OCI-LY1 (cell line): Measurements from ENCODE around the gene ZFYVE9.
"Not testable (repeated sequence)": the region's sequence is repeated elsewhere in the genome, so short reads cannot be mapped to it uniquely, and the experiment has no call there.

Source experiments
- H2AFZ ChIP-seq: fragments of 200-600 bp; sonication (generic), shearing (Covaris generic); 2 replicates; pipeline ENCODE4 v1.6.0; 2014; ENCODE audit warnings: antibody characterized with exemption, mild to moderate bottlenecking, low read length
- H3F3A ChIP-seq: fragments of 200-600 bp; sonication (generic), shearing (Covaris generic); 2 replicates; pipeline ENCODE4 v1.6.0; 2014; ENCODE audit warnings: mild to moderate bottlenecking, antibody characterized with exemption, low read length, moderate library complexity; ENCODE audit not compliant: insufficient read depth
- H3K27ac ChIP-seq: fragments of 200-600 bp; sonication (generic); 2 replicates; pipeline ENCODE4 v1.5.1; 2014; ENCODE audit warnings: low read length, mixed run types, mild to moderate bottlenecking, low read depth; ENCODE audit not compliant: poor library complexity, severe bottlenecking
- H3K27me3 ChIP-seq: fragments of 200-600 bp; sonication (generic); 2 replicates; pipeline ENCODE4 v1.6.0; 2014; ENCODE audit warnings: antibody characterized with exemption, mild to moderate bottlenecking, low read length, moderate library complexity; ENCODE audit not compliant: insufficient read depth
- H3K36me3 ChIP-seq: fragments of 200-600 bp; sonication (generic); 2 replicates; pipeline ENCODE4 v1.6.1; 2014; ENCODE audit warnings: mild to moderate bottlenecking, antibody characterized with exemption, low read length, moderate library complexity, mixed read lengths; ENCODE audit not compliant: insufficient read depth
- H3K4me1 ChIP-seq: fragments of 200-600 bp; sonication (generic); 2 replicates; pipeline ENCODE4 v1.5.1; 2014; ENCODE audit warnings: mild to moderate bottlenecking, low read length, moderate library complexity; ENCODE audit not compliant: insufficient read depth, severe bottlenecking
- H3K4me2 ChIP-seq: fragments of 200-600 bp; sonication (generic), shearing (Covaris generic); 2 replicates; pipeline ENCODE4 v1.6.1; 2014; ENCODE audit warnings: low read length
- H3K4me3 ChIP-seq: fragments of 200-600 bp; sonication (generic); 2 replicates; pipeline ENCODE4 v1.5.1; 2014; ENCODE audit warnings: low read length, low read depth, mild to moderate bottlenecking, mixed read lengths; ENCODE audit not compliant: poor library complexity, severe bottlenecking
- H3K79me2 ChIP-seq: fragments of 200-600 bp; shearing (Covaris generic); 2 replicates; pipeline ENCODE4 v1.6.1; 2016; ENCODE audit warnings: mixed run types, low read length, mixed read lengths; ENCODE audit not compliant: insufficient read depth
- H3K9ac ChIP-seq: fragments of 200-600 bp; sonication (generic), shearing (Covaris generic); 2 replicates; pipeline ENCODE4 v1.6.1; 2014; ENCODE audit warnings: mild to moderate bottlenecking, low read length, mixed read lengths
- H3K9me2 ChIP-seq: fragments of 200-600 bp; sonication (generic), shearing (Covaris generic); 2 replicates; pipeline ENCODE4 v1.6.1; 2014; ENCODE audit warnings: low read depth, mild to moderate bottlenecking, low read length, mixed read lengths
- H3K9me3 ChIP-seq: fragments of 200-600 bp; shearing (Covaris generic); 2 replicates; pipeline ENCODE4 v1.6.1; 2014; ENCODE audit warnings: low read length, mixed read lengths
- H4K20me1 ChIP-seq: fragments of 200-600 bp; sonication (generic), shearing (Covaris generic); 2 replicates; pipeline ENCODE4 v1.6.0; 2016; ENCODE audit warnings: mild to moderate bottlenecking, low read length; ENCODE audit not compliant: insufficient read depth
- CTCF ChIP-seq: fragments of 200-600 bp; sonication (generic), shearing (Covaris generic); IDR thresholded peaks from 2 replicates; pipeline ENCODE4 v1.5.1; 2017; ENCODE audit warnings: mild to moderate bottlenecking, antibody characterized with exemption, low read length, moderate library complexity, mixed read lengths
- EZH2 ChIP-seq: fragments of 200-600 bp; sonication (generic), shearing (Covaris generic); IDR thresholded peaks from 2 replicates; pipeline ENCODE4 v1.8.0; 2017; ENCODE audit warnings: borderline replicate concordance, mixed run types, mild to moderate bottlenecking, antibody characterized with exemption, low read length, moderate library complexity, mixed read lengths

Gene ZFYVE9

GRCh38 chr1:52168373-52169080, 26.6 kb downstream of the ZFYVE9 start:
- no peak for TF ChIP-seq CTCF
- no peak for TF ChIP-seq EZH2
- Histone ChIP-seq H3K9ac (no peak overlapping the region), H3K36me3 (no peaks in the 10 kb centered on the region), H3K9me2 (no peaks in the 10 kb centered on the region), H3K27ac (no peak overlapping the region), H3K4me2 (no peak overlapping the region), H3K4me3 (no peak overlapping the region), H3K9me3 (no peaks in the 10 kb centered on the region), H2AFZ (no peak overlapping the region), H3K27me3 (no peaks in the 10 kb centered on the region), H3K79me2 (no peaks in the 10 kb centered on the region), H4K20me1 (no peaks in the 10 kb centered on the region), H3F3A (no peaks in the 10 kb centered on the region), H3K4me1 (no peaks in the 10 kb centered on the region)

GRCh38 chr1:52171149-52171548, 29.3 kb downstream of the ZFYVE9 start:
- not testable (repeated sequence) for H3K4me2 ChIP-seq, H4K20me1 ChIP-seq, H2AFZ ChIP-seq, H3K27ac ChIP-seq, H3K9me2 ChIP-seq, H3K79me2 ChIP-seq, H3K27me3 ChIP-seq, H3K9ac ChIP-seq, H3K4me1 ChIP-seq, H3K36me3 ChIP-seq, H3K4me3 ChIP-seq, H3K9me3 ChIP-seq, H3F3A ChIP-seq

- H3K4me3 ChIP-seq: no peak overlapping the region
- H3K4me1 ChIP-seq: no peaks in the 10 kb centered on the region
- H3K9ac ChIP-seq: no peak overlapping the region
- H3K9me3 ChIP-seq: no peaks in the 10 kb centered on the region
- TF ChIP-seq CTCF (no peak), EZH2 (no peak)
- no peak overlapping the region for H3K4me2 ChIP-seq
- H3K27me3 ChIP-seq: no peaks in the 10 kb centered on the region
- no peaks in the 10 kb centered on the region for H4K20me1 ChIP-seq
- no peaks in the 10 kb centered on the region for H3F3A ChIP-seq
- H3K79me2 ChIP-seq: no peaks in the 10 kb centered on the region
- no peak overlapping the region for H3K27ac ChIP-seq
- no peaks in the 10 kb centered on the region for H3K36me3 ChIP-seq
- no peak overlapping the region for H2AFZ ChIP-seq
- no peaks in the 10 kb centered on the region for H3K9me2 ChIP-seq
Measured at GRCh38 chr1:52179073-52179472, 37.2 kb downstream of the ZFYVE9 start.

GRCh38 chr1:52180176-52180575, 38.3 kb downstream of the ZFYVE9 start:
- no peak for TF ChIP-seq CTCF
- TF ChIP-seq EZH2: no peak
- no peak overlapping the region for H3K4me2 ChIP-seq

DNA sequence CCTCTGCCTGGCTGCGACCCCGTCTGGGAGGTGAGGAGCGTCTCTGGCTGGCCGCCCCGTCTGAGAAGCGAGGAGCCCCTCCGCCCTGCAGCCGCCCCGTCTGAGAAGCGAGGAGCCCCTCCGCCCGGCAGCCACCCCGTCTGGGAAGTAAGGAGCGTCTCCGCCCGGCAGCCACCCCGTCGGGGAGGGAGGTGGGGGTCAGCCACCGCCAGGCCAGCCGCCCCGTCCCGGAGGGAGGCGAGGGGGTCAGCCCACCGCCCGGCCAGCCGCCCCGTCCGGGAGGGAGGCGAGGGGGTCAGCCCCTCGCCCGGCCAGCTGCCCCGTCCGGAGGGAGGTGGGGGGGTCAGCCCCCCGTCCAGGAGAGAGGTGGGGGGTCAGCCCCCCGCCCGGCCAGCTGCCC, 39.9 kb downstream of the ZFYVE9 start:
- not testable (repeated sequence) for H3K27ac ChIP-seq, H3K9me3 ChIP-seq, H2AFZ ChIP-seq, H3K4me2 ChIP-seq, H3K9ac ChIP-seq, H4K20me1 ChIP-seq, H3K4me3 ChIP-seq, H3K27me3 ChIP-seq, H3K36me3 ChIP-seq, H3K9me2 ChIP-seq, H3K4me1 ChIP-seq, H3F3A ChIP-seq, H3K79me2 ChIP-seq

More at GRCh38 chr1:52180176-52180575, 38.3 kb downstream of the ZFYVE9 start:
- Histone ChIP-seq H3K4me1 (no peaks in the 10 kb centered on the region), H4K20me1 (no peaks in the 10 kb centered on the region), H3K79me2 (no peaks in the 10 kb centered on the region), H3K9ac (no peak overlapping the region), H3K9me3 (no peaks in the 10 kb centered on the region), H3K36me3 (no peaks in the 10 kb centered on the region), H3K27me3 (no peaks in the 10 kb centered on the region), H3F3A (no peaks in the 10 kb centered on the region), H3K27ac (no peak overlapping the region), H3K9me2 (no peaks in the 10 kb centered on the region), H3K4me3 (no peak overlapping the region), H2AFZ (no peak overlapping the region)
